ENCODE data around the gene ITGB1. TPM values are rescaled to one million over a fixed set of nuclear protein-coding genes. Genes with fewer than 3 reads are reported as not detected.

Gene ITGB1
- total RNA-seq: 100 to 1,000 TPM; 134 to 909 (median 278) TPM
- 10 to 100 TPM; 57.9 to 97.9 (median 91.4) TPM for polyA plus RNA-seq
- long read RNA-seq, donor 1, transcript ITGB1-201 (16 exons, 3,640 nt): major isoform, 9 of 65 reads
- long read RNA-seq, donor 1, partial matches to known transcripts: 56 of 65 reads
- long read RNA-seq, donor 1, other reads (novel, unspliced or antisense): 0 of 65 reads
- long read RNA-seq, donor 2, transcript ITGB1-201 (16 exons, 3,640 nt): major isoform, 55 of 101 reads
- long read RNA-seq, donor 2, partial matches to known transcripts: 45 of 101 reads
- long read RNA-seq, donor 2, other reads (novel, unspliced or antisense): 0 of 101 reads
- long read RNA-seq, donor 3, transcript ITGB1-201 (16 exons, 3,640 nt): major isoform, 16 of 50 reads
- long read RNA-seq, donor 3, partial matches to known transcripts: 32 of 50 reads
- long read RNA-seq, donor 3, other reads (novel, unspliced or antisense): 0 of 50 reads
- long read RNA-seq, donor 4, partial matches to known transcripts: 0 of 2 reads
- long read RNA-seq, donor 4, other reads (novel, unspliced or antisense): 0 of 2 reads
- long read RNA-seq, donor 5, transcript ITGB1-201 (16 exons, 3,640 nt): major isoform, 45 of 155 reads
- long read RNA-seq, donor 5, partial matches to known transcripts: 109 of 155 reads
- long read RNA-seq, donor 5, other reads (novel, unspliced or antisense): 0 of 155 reads
- long read RNA-seq, donor 6, transcript ITGB1-201 (16 exons, 3,640 nt): major isoform, 82 of 209 reads
- long read RNA-seq, donor 6, partial matches to known transcripts: 126 of 209 reads
- long read RNA-seq, donor 6, other reads (novel, unspliced or antisense): 0 of 209 reads
- long read RNA-seq, donor 7, transcript ITGB1-201 (16 exons, 3,640 nt): major isoform, 56 of 195 reads
- long read RNA-seq, donor 7, partial matches to known transcripts: 137 of 195 reads
- long read RNA-seq, donor 7, other reads (novel, unspliced or antisense): 0 of 195 reads
- long read RNA-seq, donor 8, transcript ITGB1-201 (16 exons, 3,640 nt): major isoform, 29 of 73 reads
- long read RNA-seq, donor 8, partial matches to known transcripts: 44 of 73 reads
- long read RNA-seq, donor 8, other reads (novel, unspliced or antisense): 0 of 73 reads
- long read RNA-seq, donor 9, transcript ITGB1-201 (16 exons, 3,640 nt): major isoform, 12 of 118 reads
- long read RNA-seq, donor 9, partial matches to known transcripts: 102 of 118 reads
- long read RNA-seq, donor 9, other reads (novel, unspliced or antisense): 0 of 118 reads
- long read RNA-seq, donor 10, transcript ITGB1-201 (16 exons, 3,640 nt): major isoform, 16 of 28 reads
- long read RNA-seq, donor 10, partial matches to known transcripts: 12 of 28 reads
- long read RNA-seq, donor 10, other reads (novel, unspliced or antisense): 0 of 28 reads

DNA sequence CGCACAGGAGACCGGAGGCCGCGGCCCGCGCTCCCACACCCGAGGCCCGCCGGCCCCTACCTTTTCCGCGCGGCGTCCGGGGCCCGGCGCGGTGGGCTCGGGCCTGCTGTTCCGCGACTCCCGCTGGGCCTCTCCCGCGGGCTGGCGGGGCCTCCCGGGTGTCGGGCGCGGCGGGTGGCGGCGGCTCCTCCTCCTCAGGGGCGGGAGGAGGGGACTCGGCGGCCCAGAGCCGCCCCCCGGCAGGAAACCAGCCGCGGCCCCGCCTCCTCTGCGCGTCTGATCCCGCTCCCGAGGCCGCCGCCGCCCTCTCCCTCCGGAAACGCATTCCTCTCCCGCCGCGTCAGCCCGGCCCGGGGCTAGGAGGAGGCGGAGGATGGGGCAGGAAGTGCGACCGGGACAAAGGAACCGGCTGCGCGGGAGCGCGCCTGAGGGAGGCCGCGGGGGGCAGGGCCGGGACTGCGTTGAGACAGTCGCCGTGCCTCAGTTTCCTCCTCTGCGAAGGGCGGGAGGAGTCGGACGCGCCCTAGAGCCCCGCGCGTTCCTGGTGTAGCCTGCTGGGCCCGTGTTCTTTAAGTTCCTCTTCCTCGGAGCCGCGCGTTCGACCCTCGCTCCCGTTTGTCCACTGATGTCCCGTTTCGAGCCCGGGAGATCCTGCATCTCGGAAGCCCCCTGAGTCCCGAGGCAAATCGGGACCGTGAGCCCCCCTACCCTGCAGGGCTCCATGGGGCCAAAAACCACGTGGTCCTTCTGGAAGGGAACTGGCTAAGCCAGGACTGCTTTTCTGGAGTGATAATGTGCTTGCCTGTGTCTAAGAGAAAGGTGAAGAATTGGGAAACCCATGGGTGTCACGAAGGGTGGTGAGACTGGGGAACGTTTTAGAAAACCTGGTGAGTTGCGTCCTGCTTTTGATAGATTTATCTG, at the start of gene ITGB1:
Gene ITGB1, minus strand, starts transcription at position 146 of the 921 bp plus-strand sequence. CDS start 22,672 bp downstream, outside the sequence.
- intact Hi-C loops (cut with DNase I; ENCODE audit: low total_unique reads): no loop called here
- H3K36me3 ChIP-seq: no peaks in the 10 kb centered on the region
- peak within 1 kb of the TSS; percentile 71 to 97 (median 90) for H3K4me3 ChIP-seq
- peaks cover 29 to 76% (median 54%) of the 10 kb centered on the region in 4 donors for H3K4me1 ChIP-seq
- TF ChIP-seq EP300 (IDR thresholded peaks at IDR 0.05) (peak; percentile 12), POLR2AphosphoS5 (IDR thresholded peaks at IDR 0.05) (peak; percentile 99 to 100 (median 100)), CTCF (IDR thresholded peaks at IDR 0.05) (no peak), POLR2A (IDR thresholded peaks at IDR 0.05) (peak in 2 of 4 donors; percentile 93 to 95)
- H3K9me3 ChIP-seq: no peaks in the 10 kb centered on the region
- peak within 1 kb of the TSS; percentile 87 to 98 (median 97) for H3K27ac ChIP-seq
- 0 to 1% (median 1%) methylated on average over 28 to 92 of the region's 94 CpGs for WGBS, 5 donors
- H3K27me3 ChIP-seq: no peaks in the 10 kb centered on the region
- peak; percentile 98 to 99 for DNase-seq

- 81 to 90% (median 88%) methylated on average over 11 of the region's 11 CpGs for WGBS, 5 donors
- no peaks in the 10 kb centered on the region for H3K36me3 ChIP-seq
- intact Hi-C loops (cut with DNase I; ENCODE audit: low total_unique reads): no loop called here
- no peaks in the 10 kb centered on the region for H3K9me3 ChIP-seq
- no peak overlapping the region for H3K4me3 ChIP-seq
- H3K27me3 ChIP-seq: no peaks in the 10 kb centered on the region
- TF ChIP-seq POLR2AphosphoS5 (IDR thresholded peaks at IDR 0.05) (peak in 1 of 3 donors; percentile 3), EP300 (IDR thresholded peaks at IDR 0.05) (no peak), CTCF (IDR thresholded peaks at IDR 0.05) (no peak), POLR2A (IDR thresholded peaks at IDR 0.05) (no peak)
- H3K27ac ChIP-seq: peak overlapping the region in 4 of 5 donors; percentile 72 to 89 (median 84)
- peaks cover 0 to 30% (median 18%) of the 10 kb centered on the region in 4 donors for H3K4me1 ChIP-seq
- no peak for DNase-seq
Observed at GRCh38 chr10:33006342-33006887, 48.4 kb upstream of the ITGB1 start.

GRCh38 chr10:33005322-33006301, 47.6 kb upstream of the ITGB1 start:
- WGBS, 5 donors: 6 to 10% (median 7%) methylated on average over 14 to 34 of the region's 34 CpGs
- Histone ChIP-seq H3K4me1 (peaks cover 0 to 30% (median 18%) of the 10 kb centered on the region in 4 donors), H3K27me3 (no peaks in the 10 kb centered on the region), H3K9me3 (no peaks in the 10 kb centered on the region), H3K36me3 (no peaks in the 10 kb centered on the region), H3K4me3 (peak overlapping the region; percentile 45 to 56 (median 49)), H3K27ac (peak overlapping the region; percentile 8 to 89 (median 84))
- intact Hi-C loops (cut with DNase I; ENCODE audit: low total_unique reads): no loop called here
- peak; percentile 77 to 90 for DNase-seq
- TF ChIP-seq POLR2AphosphoS5 (IDR thresholded peaks at IDR 0.05) (peak; percentile 74 to 88 (median 79)), EP300 (IDR thresholded peaks at IDR 0.05) (peak; percentile 63), POLR2A (IDR thresholded peaks at IDR 0.05) (no peak)
